WTC11 (cell line): ENCODE results near the gene C10orf90. TPM values are rescaled to one million over a fixed set of nuclear protein-coding genes. Genes with fewer than 3 reads are reported as not detected.

ENCODE experiments used
- ATAC-seq: fragments of 200-7000 bp; cut with Tn5 transposase; 2 replicates; pipeline ENCODE4 v1.10.0; 2021; ENCODE audit warnings: mild to moderate bottlenecking, moderate library complexity
- CTCF ChIA-PET: fragments of 300-600 bp; sonication (Branson Sonifier 250); formaldehyde crosslinking; loops from one replicate; lab custom pipeline; 2021; ENCODE audit warnings: antibody characterized with exemption; lab: Charles Lee
- POLR2A ChIA-PET: fragments of 350-600 bp; sonication (Branson Sonifier 250); formaldehyde crosslinking; loops from one replicate; lab custom pipeline; 2021; ENCODE audit warnings: antibody characterized with exemption; lab: Charles Lee
- DNase-seq: peaks from one replicate; pipeline ENCODE4 v3.0.0; 2021; ENCODE audit warnings: low spot score
- H3K27ac Mint-ChIP-seq: 2 replicates; pipeline ENCODE4 v1.8.0; 2021; ENCODE audit warnings: mixed read lengths
- H3K27me3 Mint-ChIP-seq: 2 replicates; pipeline ENCODE4 v1.8.0; 2021; ENCODE audit warnings: low read depth, mild to moderate bottlenecking, moderate library complexity, mixed read lengths
- H3K36me3 Mint-ChIP-seq: 2 replicates; pipeline ENCODE4 v1.8.0; 2021; ENCODE audit warnings: mixed read lengths
- H3K4me1 Mint-ChIP-seq: 2 replicates; pipeline ENCODE4 v1.8.0; 2022; ENCODE audit warnings: mixed read lengths
- H3K4me3 Mint-ChIP-seq: 2 replicates; pipeline ENCODE4 v1.8.0; 2021; ENCODE audit warnings: mild to moderate bottlenecking, moderate library complexity, mixed read lengths
- H3K9me3 Mint-ChIP-seq: 2 replicates; pipeline ENCODE4 v1.8.0; 2021; ENCODE audit warnings: mixed read lengths
- ATF3 ChIP-seq: sonication (generic); formaldehyde crosslinking; conservative IDR thresholded peaks from 2 replicates; pipeline ENCODE4 v1.8.1; 2022; ENCODE audit warnings: mild to moderate bottlenecking, missing genetic modification reagents
- CREM ChIP-seq: sonication (generic); formaldehyde crosslinking; IDR thresholded peaks from 2 replicates; pipeline ENCODE4 v1.8.1; 2022; ENCODE audit warnings: mild to moderate bottlenecking, missing genetic modification reagents, moderate library complexity
- CTCF ChIP-seq: fragments of 200-600 bp; IDR thresholded peaks from 2 replicates; pipeline ENCODE4 v1.8.0; 2022; ENCODE audit warnings: antibody characterized with exemption
- ERG ChIP-seq: fragments of 250-450 bp; sonication (Bioruptor Pico); IDR thresholded peaks from 2 replicates; pipeline ENCODE4 v1.8.0; 2021; ENCODE audit warnings: mild to moderate bottlenecking
- FOXP4 ChIP-seq: sonication (generic); formaldehyde crosslinking; IDR thresholded peaks from 2 replicates; pipeline ENCODE4 v1.8.0; 2022; ENCODE audit warnings: mild to moderate bottlenecking, missing genetic modification reagents
- HMGXB4 ChIP-seq: sonication (generic); formaldehyde crosslinking; IDR thresholded peaks from 2 replicates; pipeline ENCODE4 v1.8.1; 2023; ENCODE audit warnings: mild to moderate bottlenecking, moderate library complexity, missing genetic modification reagents
- IRF1 ChIP-seq: sonication (generic); formaldehyde crosslinking; IDR thresholded peaks from 2 replicates; pipeline ENCODE4 v1.8.0; 2023; ENCODE audit warnings: missing genetic modification reagents
- NR1H2 ChIP-seq: sonication (generic); formaldehyde crosslinking; IDR thresholded peaks from 2 replicates; pipeline ENCODE4 v1.9.0; 2021; ENCODE audit warnings: mild to moderate bottlenecking, moderate library complexity, missing genetic modification reagents
- STAT6 ChIP-seq: sonication (generic); formaldehyde crosslinking; conservative IDR thresholded peaks from 2 replicates; pipeline ENCODE4 v1.8.1; 2023; ENCODE audit warnings: mild to moderate bottlenecking, low read depth, missing genetic modification reagents, moderate library complexity
- TCF7 ChIP-seq: sonication (generic); formaldehyde crosslinking; IDR thresholded peaks from 2 replicates; pipeline ENCODE4 v1.8.0; 2022; ENCODE audit warnings: mild to moderate bottlenecking, low read depth, missing genetic modification reagents, moderate library complexity
- ZMAT4 ChIP-seq: fragments of 250-450 bp; sonication (Bioruptor Pico); IDR thresholded peaks from 2 replicates; pipeline ENCODE4 v1.9.0; 2021; ENCODE audit warnings: mild to moderate bottlenecking
- ZNF281 ChIP-seq: sonication (generic); formaldehyde crosslinking; IDR thresholded peaks from 2 replicates; pipeline ENCODE4 v1.8.0; 2023; ENCODE audit warnings: mild to moderate bottlenecking, missing genetic modification reagents
- total RNA-seq: library from RNA; stranded (reverse); gene quantifications from 3 replicates; pipeline ENCODE4 v1.2.3, GENCODE V29; 2021

C10orf90 gene
- total RNA-seq, 1 experiment from 2014 or later: 0.85 TPM

GRCh38 chr10:126438407-126438783 is 232.1 kb downstream of the C10orf90 start:
- no peaks in the 10 kb centered on the region; the same call in 1 of the 2 replicates for H3K27me3 Mint-ChIP-seq

GRCh38 chr10:126437635-126438406 is 232.7 kb downstream of the C10orf90 start:
- Mint-ChIP-seq H3K4me3 (no peak overlapping the region), H3K27me3 (no peaks in the 10 kb centered on the region), H3K27ac (no peak overlapping the region), H3K36me3 (no peaks in the 10 kb centered on the region), H3K4me1 (0 out of 2 replicates have a peak, but pooled peaks cover 3% of the 10 kb centered on the region), H3K9me3 (peaks cover 5% of the 10 kb centered on the region)
- ChIA-PET CTCF (no interaction called here), POLR2A (no interaction called here)
- ATAC-seq (no peak), DNase-seq (no peak)
- no peak for TF ChIP-seq FOXP4 (CRISPR knock-in tag)
- TF ChIP-seq STAT6 (CRISPR knock-in tag): no peak
- no peak for TF ChIP-seq CTCF
- TF ChIP-seq ATF3: no peak

More at GRCh38 chr10:126438407-126438783, 232.1 kb downstream of the C10orf90 start:
- Mint-ChIP-seq H3K36me3 (no peaks in the 10 kb centered on the region), H3K27ac (no peak overlapping the region), H3K9me3 (peaks cover 5% of the 10 kb centered on the region), H3K4me3 (no peak overlapping the region), H3K4me1 (0 out of 2 replicates have a peak, but pooled peaks cover 3% of the 10 kb centered on the region)
- no peak for DNase-seq
- ChIA-PET CTCF (no interaction called here), POLR2A (no interaction called here)
- TF ChIP-seq ZNF281 (no peak), HMGXB4 (CRISPR knock-in tag) (no peak), IRF1 (no peak), TCF7 (CRISPR knock-in tag) (no peak), CREM (no peak), ERG (CRISPR knock-in tag) (no peak), NR1H2 (CRISPR knock-in tag) (no peak), ZMAT4 (no peak)
- no peak for ATAC-seq
